NAMALWA (cell line): ENCODE measurements around the gene GINS2.

Source experiments
- DNase-seq: peaks from one replicate; pipeline ENCODE4 v3.0.0-alpha.2; 2015; ENCODE audit warnings: low spot score

The GINS2 gene

DNA sequence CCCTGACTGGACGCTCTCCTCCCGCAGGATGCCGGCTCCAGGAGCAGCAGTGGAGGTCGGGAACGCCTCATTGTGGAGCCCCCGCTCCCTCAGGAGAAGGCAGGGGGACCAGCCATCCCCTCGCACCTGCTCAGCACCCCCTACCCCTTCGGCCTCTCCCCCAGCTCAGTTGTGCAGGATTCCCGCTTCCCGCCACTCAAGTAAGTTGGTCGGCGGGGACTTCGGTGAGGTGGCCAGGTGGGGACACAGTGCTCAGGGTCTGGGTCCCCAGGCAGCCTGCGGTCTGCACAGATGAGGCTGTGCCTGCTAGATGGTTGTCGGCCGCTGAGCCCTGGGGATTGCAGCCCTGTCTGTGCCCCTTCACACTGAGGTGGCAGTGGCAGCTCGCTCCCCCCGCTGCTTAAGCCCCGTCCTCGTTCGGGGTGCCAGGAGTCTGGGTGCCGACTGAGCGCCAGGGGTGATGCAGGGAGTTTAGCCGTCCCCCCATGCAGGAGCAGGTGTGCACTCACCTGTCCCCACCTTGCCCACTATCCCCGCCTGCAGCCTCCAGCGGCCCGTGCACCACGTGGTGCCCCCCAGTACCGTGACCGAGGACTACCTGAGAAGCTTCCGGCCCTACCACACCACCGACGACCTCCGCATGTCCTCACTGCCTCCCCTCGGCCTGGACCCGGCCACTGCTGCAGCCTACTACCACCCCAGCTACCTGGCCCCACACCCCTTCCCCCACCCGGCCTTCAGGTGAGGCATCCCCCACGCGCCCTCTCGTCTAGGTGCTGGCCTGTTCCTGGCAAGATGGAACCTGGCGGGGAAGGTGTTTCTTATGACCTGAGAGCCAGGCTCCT, 34.3 kb downstream of the GINS2 start:
- no peak for DNase-seq

DNA sequence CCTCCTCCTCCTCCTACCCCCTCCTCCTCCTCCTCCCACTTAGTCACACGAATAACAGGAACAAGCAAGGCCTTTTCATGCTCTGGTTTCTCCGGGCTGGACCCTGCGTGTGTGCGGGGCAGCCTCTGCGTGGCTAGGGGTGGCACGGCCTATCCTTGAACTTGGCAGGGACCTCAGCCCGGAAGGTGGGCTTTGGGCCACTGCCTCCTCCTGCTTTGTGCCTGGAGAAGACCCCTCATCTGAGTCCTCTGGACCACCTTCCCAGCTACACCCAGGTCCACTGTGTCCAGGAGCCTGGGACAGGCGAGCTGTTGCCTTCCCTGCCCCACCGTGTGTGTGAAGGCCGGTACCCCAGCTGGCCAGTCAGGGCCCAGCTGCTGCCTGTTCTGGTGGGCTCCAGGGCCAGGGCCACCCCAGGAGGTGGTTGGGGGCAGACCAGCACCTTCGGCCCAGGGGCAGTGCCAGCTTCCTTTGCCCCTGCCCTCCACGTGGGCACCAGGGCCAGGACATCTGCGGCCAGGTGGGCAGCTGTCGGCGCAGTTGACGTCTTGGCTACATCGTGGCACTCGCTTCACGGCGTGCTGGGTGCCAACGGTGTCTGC, 35.4 kb downstream of the GINS2 start:
- no peak for DNase-seq

DNA sequence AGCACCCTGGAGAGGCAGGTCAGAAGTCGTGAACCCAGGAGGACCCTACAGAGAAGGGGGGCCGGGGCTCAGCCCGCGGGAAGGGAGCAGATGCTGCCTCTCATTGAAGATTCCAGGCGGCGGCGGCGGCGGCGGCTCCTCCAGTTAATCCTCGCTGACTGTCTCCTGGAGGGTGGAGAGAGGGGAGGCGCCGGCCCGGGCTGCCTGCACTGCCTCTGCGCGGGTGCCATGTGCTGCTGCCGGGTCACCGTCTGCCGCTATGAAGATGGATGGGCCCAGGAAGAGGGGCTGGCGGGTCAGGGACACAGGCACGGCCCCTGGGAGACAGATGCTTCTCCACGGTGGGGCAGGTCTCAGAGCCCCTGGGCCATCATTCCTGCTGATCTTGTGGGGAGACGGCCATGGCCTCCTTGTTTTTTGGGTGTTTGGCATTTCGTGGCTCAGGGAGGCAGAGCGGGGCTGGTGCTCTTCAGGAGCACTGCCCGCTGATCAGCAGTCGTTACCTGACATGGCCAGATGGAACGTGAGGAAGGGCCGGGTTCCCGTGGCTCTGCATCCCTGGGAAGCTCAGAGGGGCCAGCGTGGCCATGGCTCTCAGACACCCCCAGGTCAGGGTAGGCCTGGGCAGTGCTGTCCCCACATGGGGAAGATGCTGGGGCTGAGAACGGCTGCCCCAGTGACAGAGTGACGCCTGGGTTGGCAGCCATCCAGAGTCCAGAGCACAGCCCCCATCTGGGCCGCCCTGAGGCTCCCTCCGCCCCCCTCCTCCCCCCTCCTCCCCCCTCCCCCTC, 36.1 kb downstream of the GINS2 start:
- peak; percentile 52 for DNase-seq

DNA sequence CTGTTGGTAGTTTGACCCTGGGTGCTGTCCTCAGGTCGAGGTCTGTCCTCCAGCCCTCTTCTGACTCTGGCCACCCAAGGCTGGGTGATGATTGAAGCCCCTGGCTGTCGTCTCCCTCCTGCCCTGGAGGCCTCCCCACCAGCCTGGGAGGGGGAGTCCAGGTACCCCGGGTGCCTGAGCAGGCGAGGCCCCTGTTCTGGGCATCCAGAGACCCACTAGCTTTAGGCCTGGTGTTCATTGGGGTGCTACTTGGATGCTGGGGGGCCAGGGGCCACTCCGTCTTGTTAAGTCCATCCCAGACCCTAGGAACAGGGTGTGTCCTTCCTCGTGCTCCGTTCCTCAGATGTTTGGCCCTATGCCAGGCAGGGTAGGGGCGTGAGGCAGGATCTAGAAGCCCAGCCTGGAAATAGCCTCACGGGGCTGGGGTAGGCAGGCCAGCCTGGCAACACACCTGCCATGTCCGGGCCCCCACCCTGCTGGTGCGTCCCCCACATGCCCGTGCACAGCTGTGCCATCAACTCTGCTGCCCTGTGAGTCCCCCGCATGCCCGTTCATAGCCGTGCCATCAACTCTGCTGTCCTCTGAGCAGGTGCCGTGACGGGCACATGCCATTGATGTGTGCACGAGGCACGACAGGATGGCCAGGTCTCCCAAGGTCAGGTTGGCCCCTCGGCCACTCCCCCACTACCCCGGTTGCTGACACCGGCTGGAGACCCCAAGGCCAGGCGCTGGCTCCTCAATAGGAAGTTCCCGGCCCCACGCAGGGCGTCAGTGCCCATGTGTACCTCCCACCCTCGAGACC, 36.9 kb downstream of the GINS2 start:
- DNase-seq, result no peak

DNA sequence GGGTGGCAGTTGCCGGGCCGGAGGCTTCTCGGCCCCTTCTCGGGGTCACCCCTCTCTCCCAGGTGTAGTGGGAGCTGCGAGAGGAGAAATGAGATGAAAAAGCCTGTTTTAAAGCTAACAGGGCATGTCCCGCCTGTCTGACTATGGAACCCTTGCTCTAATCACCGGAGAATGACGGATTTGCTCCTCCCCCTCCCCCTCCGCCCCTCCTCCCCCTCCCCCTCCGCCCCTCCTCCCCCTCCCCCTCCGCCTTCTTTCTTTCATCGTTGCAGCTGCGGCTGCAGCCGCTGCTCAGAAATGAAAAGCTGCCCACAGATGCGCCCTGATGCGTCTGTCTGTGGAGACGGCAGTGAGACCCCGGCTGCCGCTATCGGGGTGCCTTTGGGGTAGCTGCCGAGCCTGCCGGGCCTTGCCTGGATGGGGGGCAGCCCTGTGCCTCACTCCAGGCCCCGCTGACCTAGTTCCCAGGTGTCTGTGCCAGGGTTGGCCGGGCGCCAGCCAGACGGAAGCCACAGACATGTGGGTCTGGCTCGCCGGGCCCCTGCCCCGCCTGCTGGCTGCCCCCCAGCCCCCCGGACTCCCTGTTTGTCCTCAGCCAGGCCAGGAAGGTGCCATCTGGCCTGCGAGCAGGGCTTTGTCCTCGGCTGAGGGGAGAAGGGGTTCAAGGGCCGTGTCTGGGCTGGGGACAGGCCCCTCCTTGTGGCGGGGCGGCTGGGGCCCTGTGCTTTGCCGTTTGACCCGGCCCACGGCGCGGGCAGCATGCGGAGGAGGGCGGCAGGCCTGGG, 37.7 kb downstream of the GINS2 start:
- DNase-seq, result no peak

DNA sequence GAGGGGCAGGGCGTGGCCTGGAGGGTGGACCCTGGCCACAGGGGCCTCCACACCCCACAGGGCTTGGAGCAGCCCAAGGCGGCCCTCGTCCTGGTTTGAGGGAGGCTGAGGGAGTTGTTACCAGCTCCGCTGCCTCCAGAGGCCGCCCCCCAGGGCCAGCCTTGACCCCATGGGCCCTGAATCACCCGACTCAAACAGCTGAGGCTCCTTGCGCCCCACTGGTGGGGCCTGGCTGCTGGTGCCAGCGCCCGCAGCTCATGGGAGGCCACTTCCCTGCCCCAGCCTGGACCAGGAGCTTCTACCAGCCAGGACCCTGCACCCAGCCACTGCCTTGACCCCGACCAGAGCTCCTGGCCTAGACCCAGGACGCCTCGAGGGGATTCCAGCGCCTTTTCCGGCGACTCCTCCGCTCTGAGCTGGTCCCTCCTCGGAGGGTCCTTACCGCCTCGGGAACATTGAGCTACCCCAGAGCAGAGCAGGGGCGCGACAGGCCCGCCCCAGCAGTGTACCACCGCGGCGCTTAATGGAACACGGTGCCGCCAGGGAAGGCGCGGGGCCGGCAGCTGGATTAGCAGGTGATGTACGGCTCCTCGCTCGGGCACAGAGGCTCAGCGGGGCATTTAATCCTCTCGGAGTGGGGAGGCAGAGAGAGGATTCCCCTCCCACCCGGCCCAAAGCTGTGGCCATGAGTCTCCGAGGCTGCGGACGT, 38.5 kb downstream of the GINS2 start:
- DNase-seq, result no peak

DNA sequence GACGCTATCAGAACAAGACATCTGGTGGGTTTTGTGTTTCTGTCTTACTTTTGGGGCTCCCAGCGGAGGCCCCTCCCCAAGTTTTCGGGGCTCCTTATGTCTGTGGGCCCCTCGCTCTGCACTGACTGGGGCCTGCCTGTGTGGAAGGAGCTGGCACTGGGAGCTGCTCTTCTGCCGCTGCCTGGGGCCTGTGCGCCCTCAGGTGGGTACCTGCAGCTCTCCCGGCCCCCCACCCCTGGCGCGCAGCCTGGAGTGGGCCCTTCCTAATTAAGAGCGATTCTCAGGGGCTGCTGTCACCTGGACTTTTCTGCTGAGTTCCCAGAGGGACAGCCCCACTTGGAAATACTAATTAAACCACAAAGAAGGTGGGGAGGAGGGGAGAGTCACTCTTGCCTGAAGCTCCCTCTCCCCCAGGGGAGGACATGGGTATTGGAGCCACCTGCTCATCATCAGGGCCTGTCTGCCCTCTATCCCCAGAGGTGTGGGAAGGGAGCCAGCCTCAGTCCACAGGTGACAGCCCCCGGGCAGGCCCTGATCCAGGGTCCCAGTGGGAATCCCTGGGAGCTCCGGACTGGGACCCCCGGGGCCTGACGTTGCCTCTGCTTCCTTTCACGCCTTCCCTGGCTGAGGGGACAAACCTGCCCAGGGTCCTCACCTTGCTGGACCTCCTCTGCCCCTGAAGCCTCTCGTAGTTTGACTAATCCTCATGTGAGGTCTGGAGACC, 39.2 kb downstream of the GINS2 start:
- DNase-seq, result no peak

DNA sequence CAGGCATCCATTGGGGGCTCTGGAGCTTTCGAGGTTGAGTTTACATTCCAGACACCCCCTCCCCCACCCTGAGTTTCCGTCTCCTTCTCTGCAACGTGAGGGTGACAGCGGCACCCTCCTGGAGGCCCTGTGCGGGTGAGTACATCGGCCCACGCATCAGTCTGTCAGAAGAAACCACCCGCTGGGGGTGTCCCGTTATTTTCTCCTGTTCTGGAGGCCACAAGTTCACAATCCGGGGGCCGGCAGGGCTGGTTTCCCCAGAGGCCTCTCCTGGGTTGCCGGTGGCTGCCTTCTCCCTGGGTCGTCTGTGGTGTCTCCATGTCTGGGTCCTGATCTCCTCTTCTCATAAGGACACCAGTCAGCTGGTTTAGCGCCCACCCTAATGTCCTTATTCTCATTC, 39.9 kb downstream of the GINS2 start:
- no peak for DNase-seq

DNA sequence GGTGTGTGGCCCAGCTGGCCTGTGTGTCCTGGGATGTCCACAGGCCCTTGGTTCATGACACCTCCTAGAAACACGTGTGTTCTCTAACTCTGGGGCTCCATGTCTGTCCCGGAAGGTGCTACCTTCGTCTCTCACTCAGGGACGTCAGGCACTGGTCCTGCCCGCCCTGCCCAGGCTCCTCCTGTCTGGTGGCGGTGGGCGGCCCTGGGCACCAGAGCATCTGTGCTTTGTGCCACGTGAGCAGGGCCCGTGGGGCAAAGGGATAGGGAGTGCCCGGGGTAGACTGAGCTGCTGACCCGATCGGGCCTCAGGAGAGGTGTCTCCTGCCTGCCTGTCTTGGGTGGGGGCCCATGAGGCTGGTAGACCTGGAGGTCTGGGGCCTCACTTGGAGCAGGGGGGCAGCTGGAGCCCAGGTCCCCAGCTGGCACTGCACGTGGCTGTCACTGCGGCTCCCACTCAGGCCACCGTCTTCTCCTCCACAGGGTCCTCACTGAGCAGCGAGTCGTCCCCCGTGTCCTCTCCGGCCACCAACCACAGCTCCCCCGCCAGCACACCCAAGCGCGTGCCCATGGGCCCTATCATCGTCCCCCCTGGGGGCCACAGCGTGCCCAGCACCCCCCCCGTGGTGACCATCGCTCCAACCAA, 40.6 kb downstream of the GINS2 start:
- no peak for DNase-seq

DNA sequence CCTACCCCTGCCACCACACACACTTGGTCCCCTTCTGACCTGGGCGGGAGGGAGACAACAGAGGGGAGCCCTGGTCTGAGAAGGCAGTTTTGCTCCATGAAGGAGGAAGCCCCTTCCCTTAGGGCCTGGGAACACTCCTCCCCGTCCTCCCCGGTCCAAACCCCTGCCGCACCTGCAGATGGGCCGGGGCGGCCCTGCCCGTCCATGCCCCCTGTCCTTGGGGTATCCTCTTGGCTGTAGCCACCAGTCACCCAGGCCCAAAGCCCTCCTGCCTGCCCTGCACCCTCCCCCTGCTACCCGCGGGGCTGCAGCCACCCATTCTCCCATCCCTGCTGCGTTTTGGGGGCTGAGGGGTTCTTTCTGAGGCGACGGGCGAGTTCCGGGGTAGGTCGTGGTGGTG, 41.8 kb downstream of the GINS2 start:
- DNase-seq, result no peak

DNA sequence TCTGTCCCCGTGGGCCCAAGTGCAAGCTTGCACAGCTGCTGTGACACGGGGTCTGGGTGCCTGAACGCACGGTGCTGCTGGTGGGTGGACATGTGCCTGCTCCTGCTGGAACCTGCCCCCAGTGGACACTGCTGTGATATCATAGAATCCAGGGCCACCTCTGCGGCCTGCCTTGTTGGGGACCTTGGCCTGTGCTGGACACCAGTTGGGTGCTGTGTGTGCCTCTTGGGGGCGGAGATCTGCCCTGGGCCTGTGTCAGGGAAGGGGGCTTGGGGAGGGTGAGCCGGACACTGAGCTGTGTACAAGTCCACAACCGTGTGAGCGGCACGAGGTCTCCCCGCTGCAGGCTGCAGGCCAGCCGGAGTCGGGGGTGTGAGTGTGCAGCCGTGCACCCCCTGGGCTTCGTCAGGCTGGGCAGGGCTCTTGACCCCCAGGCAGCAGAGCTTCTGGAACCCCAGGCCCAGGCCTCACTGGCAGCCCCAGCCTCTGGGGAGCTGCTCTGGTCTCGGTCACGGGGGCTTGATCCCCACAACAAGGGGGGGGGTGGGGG, 42.3 kb downstream of the GINS2 start:
- no peak for DNase-seq

DNA sequence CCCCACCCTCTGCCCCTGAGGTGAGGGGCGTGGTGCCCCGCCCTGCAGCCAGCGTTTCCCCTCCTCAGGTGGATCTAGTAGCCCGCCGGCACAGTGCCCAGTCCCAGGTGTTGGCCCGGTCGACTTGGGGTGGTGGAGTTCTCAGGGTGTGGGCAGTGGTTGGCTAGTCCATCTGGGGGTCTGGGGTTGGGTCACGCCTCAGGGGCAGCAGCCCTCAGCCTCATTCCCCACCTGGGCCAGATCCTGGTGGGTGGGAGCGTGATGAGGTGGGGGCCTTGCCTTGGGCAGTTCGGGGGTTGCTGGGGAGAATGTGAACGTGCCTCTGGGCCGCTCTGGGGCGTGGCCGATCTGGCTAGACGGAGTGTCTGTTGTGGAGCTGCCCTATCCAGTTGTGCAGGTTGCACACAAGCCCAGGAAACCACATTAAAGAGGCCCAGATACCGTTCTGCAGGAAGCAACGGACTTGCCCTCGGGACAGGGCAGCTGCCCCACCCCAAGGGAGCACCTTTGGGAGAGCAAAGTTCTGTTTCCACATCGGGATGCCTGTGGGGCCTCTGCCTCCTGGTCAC, 43.6 kb downstream of the GINS2 start:
- no peak for DNase-seq

DNA sequence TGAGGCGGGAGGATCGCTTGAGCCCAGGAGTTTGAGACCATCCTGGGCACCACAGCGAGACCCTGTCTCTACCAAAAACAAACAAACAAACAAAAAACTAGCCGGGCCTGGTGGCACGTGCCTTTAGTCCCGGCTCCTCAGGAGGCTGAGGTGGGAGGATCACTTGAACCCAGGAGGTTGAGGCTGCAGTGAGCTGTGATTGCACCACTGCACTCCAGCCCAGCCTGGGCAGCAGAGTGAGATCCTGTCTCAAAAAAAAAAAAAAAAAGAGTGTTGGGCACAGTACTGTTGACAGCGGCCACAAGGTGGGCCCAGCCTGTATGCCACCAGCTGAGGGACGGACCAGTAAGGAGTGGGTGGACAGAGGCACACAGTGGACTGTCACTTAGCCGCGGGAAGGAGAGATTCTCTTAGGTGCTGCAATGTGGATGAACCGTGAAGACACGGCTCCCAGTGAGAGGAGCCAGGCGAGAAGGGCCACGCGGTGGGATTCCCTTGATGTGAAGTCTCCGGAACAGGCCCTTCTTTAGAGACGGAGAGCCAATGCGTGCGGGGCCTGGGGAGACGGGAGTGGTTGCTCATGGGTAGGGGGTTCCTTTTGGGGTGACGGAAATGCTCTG, 44.6 kb downstream of the GINS2 start:
- DNase-seq, result no peak

DNA sequence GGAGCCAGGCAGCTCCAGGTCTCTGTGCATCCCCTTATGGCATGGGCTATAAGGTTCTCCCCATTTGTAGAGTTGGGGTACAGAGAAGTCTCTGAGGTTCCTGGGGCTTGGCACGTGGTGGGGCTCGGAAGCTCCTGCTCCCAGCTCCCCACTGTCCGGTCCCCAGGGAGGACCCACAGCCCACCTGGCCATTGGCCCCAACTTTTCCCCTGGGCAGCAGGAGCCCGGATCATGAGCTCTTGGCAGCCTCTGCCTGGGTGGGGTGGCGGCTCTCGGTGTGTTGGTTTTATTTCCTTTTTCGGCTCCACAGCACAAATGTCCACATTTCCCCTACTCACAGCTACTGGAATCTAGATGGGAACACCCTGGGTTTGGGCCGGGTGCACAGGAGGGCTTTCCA, 45.1 kb downstream of the GINS2 start:
- no peak for DNase-seq

DNA sequence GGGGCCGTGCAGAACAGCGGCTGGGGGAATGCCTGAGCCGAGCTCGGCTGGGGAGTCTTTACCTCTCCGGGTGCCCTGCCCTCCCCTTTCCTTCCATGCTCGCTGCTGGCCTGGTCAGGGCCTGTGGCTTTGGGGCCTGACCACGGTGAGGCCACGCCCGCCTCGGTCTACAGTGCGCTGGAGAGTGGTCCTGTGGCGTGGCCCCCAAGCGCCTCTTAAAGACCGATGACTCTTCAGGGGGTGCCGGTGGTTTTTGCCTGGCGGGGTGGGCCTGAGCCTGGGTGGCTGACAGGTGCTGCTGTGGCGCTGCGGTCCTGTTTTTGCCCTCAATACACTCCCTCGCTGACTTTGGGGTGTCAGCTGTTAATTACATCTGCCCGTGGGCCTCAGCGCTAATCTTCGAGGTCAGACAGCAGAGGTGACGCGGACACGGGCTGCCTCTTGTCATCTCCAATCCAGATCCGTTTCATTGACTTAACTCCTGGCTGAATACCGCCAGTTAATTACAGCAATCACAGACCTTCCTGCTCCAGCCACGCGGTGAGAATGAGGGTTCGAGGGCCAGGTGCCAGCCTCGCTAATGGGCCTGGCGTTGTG, 45.9 kb downstream of the GINS2 start:
- no peak for DNase-seq

DNA sequence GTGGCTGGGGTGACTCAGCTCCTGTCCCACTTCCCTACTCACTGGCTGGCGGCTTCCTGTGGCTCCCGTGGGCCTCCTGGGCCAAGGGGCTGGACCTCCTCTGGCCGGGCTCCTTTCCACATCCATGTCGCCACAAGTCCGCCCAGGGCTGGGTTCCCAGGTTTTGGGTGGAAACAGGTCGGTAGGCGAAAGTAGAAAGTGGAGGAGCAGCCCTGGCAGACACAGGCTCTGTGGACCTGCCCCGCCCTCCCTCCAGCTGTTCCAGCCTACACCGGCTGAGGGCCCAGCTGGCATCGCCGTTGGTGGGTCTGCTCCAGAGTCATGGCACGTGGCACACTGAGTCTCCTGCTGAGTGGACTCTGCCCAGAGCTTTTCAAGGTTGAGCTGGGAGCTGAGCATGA, 47.0 kb downstream of the GINS2 start:
- DNase-seq, result no peak

DNA sequence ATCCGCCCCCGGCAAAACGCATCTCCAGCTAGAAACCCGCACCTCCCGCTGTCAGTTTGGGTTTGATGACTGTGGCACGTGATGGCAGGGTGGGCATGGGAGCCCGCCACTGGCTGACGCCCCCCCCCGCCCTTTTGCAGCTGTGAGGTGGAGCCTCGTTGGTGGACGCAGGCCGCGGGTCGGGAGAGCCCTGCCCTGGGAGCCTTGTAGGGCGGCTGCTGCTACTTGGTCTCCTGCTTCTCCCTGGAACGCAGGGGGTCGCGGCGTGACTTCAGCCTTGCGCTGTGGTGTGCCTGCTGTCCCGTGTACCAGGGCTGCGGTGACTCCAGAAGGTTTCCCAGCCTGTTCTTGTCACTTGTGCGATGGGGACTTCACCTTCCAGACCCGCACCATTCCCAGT, 47.4 kb downstream of the GINS2 start:
- DNase-seq, result no peak

DNA sequence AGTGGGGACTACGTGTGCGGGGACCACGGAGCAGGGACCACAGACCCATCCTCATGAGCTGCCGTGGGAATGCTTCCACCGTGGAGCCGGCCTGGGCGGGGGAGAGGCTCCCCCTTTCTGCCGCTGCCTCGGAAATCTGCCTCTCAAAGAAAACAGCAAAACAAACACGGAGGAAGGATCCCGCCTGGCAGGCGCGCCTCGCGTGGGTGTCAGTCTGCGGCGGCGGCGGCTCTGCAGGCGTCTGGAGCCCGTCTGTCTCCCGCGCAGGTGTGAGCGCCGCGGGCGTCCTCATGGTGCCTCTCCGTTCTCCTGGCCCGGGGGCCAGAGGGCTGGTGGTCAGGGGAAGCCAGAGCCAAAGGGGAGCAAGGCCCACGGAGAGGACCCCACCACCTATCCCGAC, 48.2 kb downstream of the GINS2 start:
- DNase-seq, result no peak
